H9 (cell line): ENCODE results near the gene KRTAP2-1. TPM values are rescaled to one million over a fixed set of nuclear protein-coding genes. Genes with fewer than 3 reads are reported as not detected.

Experiments used
- DNase-seq: peaks from one replicate; pipeline ENCODE4 v3.0.0-alpha.2; 2017
- H2AFZ ChIP-seq: one replicate; pipeline ENCODE4 v1.6.1; 2013; ENCODE audit warnings: mild to moderate bottlenecking, low read length, control low read depth, moderate library complexity
- H2AK5ac ChIP-seq: 2 replicates; pipeline ENCODE4 v1.6.1; 2013; ENCODE audit warnings: low read length, control low read depth, mixed read lengths; ENCODE audit not compliant: insufficient read length
- H2BK120ac ChIP-seq: one replicate; pipeline ENCODE4 v1.6.1; 2013; ENCODE audit warnings: low read depth, mild to moderate bottlenecking, low read length, control low read depth, inconsistent platforms; ENCODE audit not compliant: poor library complexity, severe bottlenecking
- H2BK12ac ChIP-seq: 2 replicates; pipeline ENCODE4 v1.6.1; 2013; ENCODE audit warnings: low read length, control low read depth, mixed read lengths, low read depth; ENCODE audit not compliant: insufficient read length
- H2BK15ac ChIP-seq: 2 replicates; pipeline ENCODE4 v1.6.1; 2013; ENCODE audit warnings: low read depth, low read length, control low read depth
- H2BK20ac ChIP-seq: one replicate; pipeline ENCODE4 v1.6.1; 2013; ENCODE audit warnings: low read depth, mild to moderate bottlenecking, low read length, control low read depth, inconsistent platforms; ENCODE audit not compliant: poor library complexity, severe bottlenecking
- H2BK5ac ChIP-seq: 2 replicates; pipeline ENCODE4 v1.6.1; 2013; ENCODE audit warnings: low read length, control low read depth, mixed read lengths; ENCODE audit not compliant: insufficient read length
- H3K14ac ChIP-seq: 2 replicates; pipeline ENCODE4 v1.6.1; 2013; ENCODE audit warnings: low read length, control low read depth; ENCODE audit not compliant: insufficient read depth
- H3K18ac ChIP-seq: 2 replicates; pipeline ENCODE4 v1.6.1; 2013; ENCODE audit warnings: low read depth, mild to moderate bottlenecking, mixed read lengths, low read length, control low read depth; ENCODE audit not compliant: insufficient read length
- H3K23ac ChIP-seq: 2 replicates; pipeline ENCODE4 v1.6.1; 2013; ENCODE audit warnings: low read length, control low read depth, mixed read lengths, low read depth; ENCODE audit not compliant: insufficient read length
- H3K23me2 ChIP-seq: 2 replicates; pipeline ENCODE4 v1.6.1; 2013; ENCODE audit warnings: low read depth, mild to moderate bottlenecking, mixed read lengths, low read length, control low read depth; ENCODE audit not compliant: insufficient read length, poor library complexity, severe bottlenecking
- H3K27ac ChIP-seq: 2 replicates; pipeline ENCODE4 v1.5.1; 2013; ENCODE audit warnings: low read length, control low read depth, mixed read lengths, low read depth; ENCODE audit not compliant: insufficient read length
- H3K27me3 ChIP-seq: 2 replicates; pipeline ENCODE4 v1.6.1; 2013; ENCODE audit warnings: low read length, control low read depth, inconsistent platforms; ENCODE audit not compliant: insufficient read depth
- H3K4ac ChIP-seq: 2 replicates; pipeline ENCODE4 v1.6.1; 2013; ENCODE audit warnings: low read depth, mild to moderate bottlenecking, control low read depth, inconsistent platforms, low read length, moderate library complexity
- H3K4me1 ChIP-seq: 2 replicates; pipeline ENCODE4 v1.6.1; 2013; ENCODE audit warnings: low read length, control low read depth, inconsistent platforms; ENCODE audit not compliant: insufficient read depth
- H3K4me2 ChIP-seq: 2 replicates; pipeline ENCODE4 v1.6.1; 2013; ENCODE audit warnings: low read length, control low read depth, mixed read lengths; ENCODE audit not compliant: insufficient read length, insufficient read depth
- H3K56ac ChIP-seq: 2 replicates; pipeline ENCODE4 v1.6.1; 2013; ENCODE audit warnings: low read depth, mild to moderate bottlenecking, mixed read lengths, low read length, control low read depth; ENCODE audit not compliant: insufficient read length
- H3K79me1 ChIP-seq: 2 replicates; pipeline ENCODE4 v1.6.1; 2013; ENCODE audit warnings: low read depth, mild to moderate bottlenecking, moderate library complexity, low read length, control low read depth, inconsistent platforms; ENCODE audit not compliant: insufficient read depth, poor library complexity, severe bottlenecking
- H3K79me2 ChIP-seq: 2 replicates; pipeline ENCODE4 v1.6.1; 2013; ENCODE audit warnings: low read length, control low read depth, inconsistent platforms; ENCODE audit not compliant: insufficient read depth
- H3K9ac ChIP-seq: 2 replicates; pipeline ENCODE4 v1.6.1; 2013; ENCODE audit warnings: low read length, control low read depth, mixed read lengths; ENCODE audit not compliant: insufficient read length; ENCODE audit errors: extremely low read depth
- H3K9me3 ChIP-seq: one replicate; pipeline ENCODE4 v1.6.1; 2013; ENCODE audit warnings: low read depth, low read length, inconsistent platforms; ENCODE audit not compliant: control insufficient read depth
- H3T11ph ChIP-seq: one replicate; pipeline ENCODE4 v1.6.1; 2013; ENCODE audit warnings: mild to moderate bottlenecking, low read length, control low read depth, inconsistent platforms
- H4K20me1 ChIP-seq: one replicate; pipeline ENCODE4 v1.6.1; 2013; ENCODE audit not compliant: control insufficient read depth, insufficient read length, insufficient read depth
- H4K5ac ChIP-seq: 2 replicates; pipeline ENCODE4 v1.6.1; 2013; ENCODE audit warnings: low read depth, mild to moderate bottlenecking, mixed read lengths, low read length, control low read depth; ENCODE audit not compliant: insufficient read length
- H4K8ac ChIP-seq: replicated peaks from 2 replicates; pipeline ENCODE4 v1.6.1; 2013; ENCODE audit warnings: low read length, control low read depth, mixed read lengths, low read depth; ENCODE audit not compliant: insufficient read length
- H4K91ac ChIP-seq: 2 replicates; pipeline ENCODE4 v1.6.1; 2013; ENCODE audit warnings: low read depth, mild to moderate bottlenecking, moderate library complexity, mixed read lengths, low read length, control low read depth; ENCODE audit not compliant: insufficient read length
- H3K27ac Mint-ChIP-seq, 3 experiments: 2 replicates in 2 of 3; 3 replicates in 1 of 3; pipeline ENCODE4 v1.8.0; 2020 to 2021; ENCODE audit warnings: mixed read lengths in 3 of 3, mild to moderate bottlenecking in 1 of 3, moderate library complexity in 1 of 3
- H3K27me3 Mint-ChIP-seq: 2 replicates; pipeline ENCODE4 v1.8.0; 2021; ENCODE audit warnings: low read depth, mild to moderate bottlenecking, moderate library complexity, mixed read lengths
- H3K36me3 Mint-ChIP-seq, 3 experiments: 2 replicates in 2 of 3; 3 replicates in 1 of 3; pipeline ENCODE4 v1.8.0; 2020 to 2021; ENCODE audit warnings: low read depth in 3 of 3, mixed read lengths in 3 of 3; ENCODE audit not compliant: insufficient read depth in 1 of 3
- H3K4me1 Mint-ChIP-seq, 2 experiments: 2 replicates each; pipeline ENCODE4 v1.8.0; 2020; ENCODE audit warnings: mixed read lengths in 2 of 2
- H3K4me3 Mint-ChIP-seq, 2 experiments: 2 replicates in 1 of 2; 3 replicates in 1 of 2; pipeline ENCODE4 v1.8.0; 2020 to 2021; ENCODE audit warnings: mild to moderate bottlenecking in 2 of 2, mixed read lengths in 2 of 2, moderate library complexity in 1 of 2
- H3K9me3 Mint-ChIP-seq, 2 experiments: 2 replicates in 1 of 2; 3 replicates in 1 of 2; pipeline ENCODE4 v1.8.0; 2020; ENCODE audit warnings: mild to moderate bottlenecking in 2 of 2, mixed read lengths in 2 of 2, moderate library complexity in 1 of 2
- total RNA-seq: library from RNA; stranded (reverse); gene quantifications from 2 replicates; pipeline ENCODE4 v1.2.1, GENCODE V29; 2021
- TF ChIP-seq, protein P1 (sequence below): fragments of 200-600 bp; sonication (generic); conservative IDR thresholded peaks from 3 replicates; pipeline ENCODE4 v1.8.0; 2021; ENCODE audit warnings: antibody characterized with exemption, mild to moderate bottlenecking

Gene KRTAP2-1
- total RNA-seq, 1 experiment from 2014 or later, result not detected

DNA sequence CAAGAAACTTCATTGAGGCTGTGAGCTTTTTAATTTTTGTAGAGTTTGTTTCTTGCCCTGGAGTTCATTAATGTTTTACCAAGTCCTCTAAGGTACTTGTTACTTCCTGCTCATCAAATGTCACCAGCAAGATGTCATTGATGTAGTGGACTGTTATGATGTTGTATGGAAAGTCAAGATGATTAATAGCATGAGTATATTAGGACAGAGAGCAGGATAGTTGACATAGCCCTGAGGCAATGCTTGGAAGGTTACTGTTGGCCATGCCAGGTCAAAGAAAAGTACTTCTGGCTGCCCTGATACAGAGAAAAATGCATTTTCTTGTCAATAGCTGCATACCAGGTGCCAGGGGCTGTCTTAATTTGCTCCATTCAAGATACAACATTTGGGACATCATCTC, 26.8 kb downstream of the KRTAP2-1 start:
- H3K4ac ChIP-seq, result no peak overlapping the region
- H2BK5ac ChIP-seq, result no peak overlapping the region
- no peaks in the 10 kb centered on the region for H3K36me3 Mint-ChIP-seq
- H3K27ac Mint-ChIP-seq, result no peak overlapping the region
- no peaks in the 10 kb centered on the region for H3K9me3 ChIP-seq
- no peak overlapping the region for H2BK20ac ChIP-seq
- H3K27me3 ChIP-seq, result no peaks in the 10 kb centered on the region
- H3K9me3 Mint-ChIP-seq, result peaks cover 0 to 3% of the 10 kb centered on the region in 2 experiments; a peak in 1 of 5 replicates
- no peak overlapping the region for H3K27ac ChIP-seq
- H3K14ac ChIP-seq, result no peak overlapping the region
- H2AFZ ChIP-seq, result no peak overlapping the region
- H2BK15ac ChIP-seq, result no peak overlapping the region
- H3K4me1 ChIP-seq, result no peaks in the 10 kb centered on the region
- H3K18ac ChIP-seq, result no peak overlapping the region
- TF ChIP-seq, protein P1, sequence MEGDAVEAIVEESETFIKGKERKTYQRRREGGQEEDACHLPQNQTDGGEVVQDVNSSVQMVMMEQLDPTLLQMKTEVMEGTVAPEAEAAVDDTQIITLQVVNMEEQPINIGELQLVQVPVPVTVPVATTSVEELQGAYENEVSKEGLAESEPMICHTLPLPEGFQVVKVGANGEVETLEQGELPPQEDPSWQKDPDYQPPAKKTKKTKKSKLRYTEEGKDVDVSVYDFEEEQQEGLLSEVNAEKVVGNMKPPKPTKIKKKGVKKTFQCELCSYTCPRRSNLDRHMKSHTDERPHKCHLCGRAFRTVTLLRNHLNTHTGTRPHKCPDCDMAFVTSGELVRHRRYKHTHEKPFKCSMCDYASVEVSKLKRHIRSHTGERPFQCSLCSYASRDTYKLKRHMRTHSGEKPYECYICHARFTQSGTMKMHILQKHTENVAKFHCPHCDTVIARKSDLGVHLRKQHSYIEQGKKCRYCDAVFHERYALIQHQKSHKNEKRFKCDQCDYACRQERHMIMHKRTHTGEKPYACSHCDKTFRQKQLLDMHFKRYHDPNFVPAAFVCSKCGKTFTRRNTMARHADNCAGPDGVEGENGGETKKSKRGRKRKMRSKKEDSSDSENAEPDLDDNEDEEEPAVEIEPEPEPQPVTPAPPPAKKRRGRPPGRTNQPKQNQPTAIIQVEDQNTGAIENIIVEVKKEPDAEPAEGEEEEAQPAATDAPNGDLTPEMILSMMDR, result no peak
- H2BK120ac ChIP-seq, result no peak overlapping the region
- no peak overlapping the region for H4K91ac ChIP-seq
- no peak for DNase-seq
- no peak overlapping the region for H3K56ac ChIP-seq
- H3K79me1 ChIP-seq, result no peaks in the 10 kb centered on the region
- no peaks in the 10 kb centered on the region for H4K20me1 ChIP-seq
- H3T11ph ChIP-seq, result no peak overlapping the region
- no peak overlapping the region for H2AK5ac ChIP-seq
- peaks cover 0 to 2% of the 10 kb centered on the region in 2 experiments; a peak in 1 of 4 replicates for H3K4me1 Mint-ChIP-seq
- no peak overlapping the region for H4K8ac ChIP-seq
- no peaks in the 10 kb centered on the region for H3K23me2 ChIP-seq
- no peak overlapping the region for H3K9ac ChIP-seq
- H4K5ac ChIP-seq, result no peak overlapping the region
- H3K23ac ChIP-seq, result no peak overlapping the region
- no peaks in the 10 kb centered on the region for H3K79me2 ChIP-seq
- no peak overlapping the region for H3K4me3 Mint-ChIP-seq
- no peak overlapping the region for H2BK12ac ChIP-seq
- H3K27me3 Mint-ChIP-seq, result 0 out of 2 replicates have a peak, but pooled peaks cover 2% of the 10 kb centered on the region
- no peak overlapping the region for H3K4me2 ChIP-seq
